Neuron (in vitro differentiated cells): ENCODE results near the gene NOXO1.
"Not testable (repeated sequence)": the region's sequence is repeated elsewhere in the genome, so short reads cannot be mapped to it uniquely, and the experiment has no call there.

Source experiments
- H2AFZ ChIP-seq: one replicate; pipeline ENCODE4 v1.6.1; 2013; ENCODE audit warnings: low read depth, mild to moderate bottlenecking, inconsistent platforms, low read length, moderate library complexity
- H3K27me3 ChIP-seq: one replicate; pipeline ENCODE4 v1.6.1; 2013; ENCODE audit warnings: low read length; ENCODE audit not compliant: insufficient read depth
- H3K36me3 ChIP-seq: one replicate; pipeline ENCODE4 v1.6.1; 2013; ENCODE audit warnings: low read length; ENCODE audit not compliant: insufficient read depth
- H3K4me1 ChIP-seq: one replicate; pipeline ENCODE4 v1.6.1; 2013; ENCODE audit warnings: low read length; ENCODE audit not compliant: insufficient read depth
- H3K4me3 ChIP-seq: 2 replicates; pipeline ENCODE4 v1.5.1; 2013; ENCODE audit warnings: mild to moderate bottlenecking, low read length, moderate library complexity
- H3K9me3 ChIP-seq: one replicate; pipeline ENCODE4 v1.6.1; 2013; ENCODE audit warnings: low read length

Gene NOXO1

GRCh38 chr16:2022723-2023091 lies 41.4 kb upstream of the NOXO1 start:
- Histone ChIP-seq H3K27me3 (peaks cover 53% of the 10 kb centered on the region), H2AFZ (peak overlapping the region; percentile 82), H3K36me3 (no peaks in the 10 kb centered on the region), H3K4me3 (peak overlapping the region; percentile 37), H3K4me1 (peaks cover 26% of the 10 kb centered on the region), H3K9me3 (peaks cover under 1% of the 10 kb centered on the region)

- Histone ChIP-seq H3K4me3 (no peak overlapping the region), H3K27me3 (peaks cover 36% of the 10 kb centered on the region), H3K4me1 (peaks cover 12% of the 10 kb centered on the region), H3K9me3 (no peaks in the 10 kb centered on the region), H3K36me3 (no peaks in the 10 kb centered on the region), H2AFZ (no peak overlapping the region)
Observed at GRCh38 chr16:2019921-2020831, 38.9 kb upstream of the NOXO1 start.

- Histone ChIP-seq H3K4me1 (peaks cover 12% of the 10 kb centered on the region), H3K36me3 (no peaks in the 10 kb centered on the region), H3K9me3 (no peaks in the 10 kb centered on the region), H3K4me3 (no peak within 1 kb of the TSS), H2AFZ (no peak within 1 kb of the TSS), H3K27me3 (peaks cover 31% of the 10 kb centered on the region)
Observed at GRCh38 chr16:2019518-2019920, 38.2 kb upstream of the NOXO1 start, which contains the start of gene NPW. TSS of gene NPW (plus strand) at chr16:2019785.

- Histone ChIP-seq H3K9me3 (no peaks in the 10 kb centered on the region), H3K36me3 (no peaks in the 10 kb centered on the region), H2AFZ (no peak overlapping the region), H3K4me1 (peaks cover 6% of the 10 kb centered on the region), H3K4me3 (no peak overlapping the region), H3K27me3 (peaks cover 29% of the 10 kb centered on the region)
Observed at GRCh38 chr16:2016407-2016922, 35.2 kb upstream of the NOXO1 start.

GRCh38 chr16:2015947-2016208 lies 34.6 kb upstream of the NOXO1 start:
- Histone ChIP-seq H2AFZ (no peak overlapping the region), H3K9me3 (no peaks in the 10 kb centered on the region), H3K4me1 (peaks cover 6% of the 10 kb centered on the region), H3K27me3 (peaks cover 28% of the 10 kb centered on the region), H3K36me3 (no peaks in the 10 kb centered on the region), H3K4me3 (no peak overlapping the region)

GRCh38 chr16:2015117-2015946 lies 34.1 kb upstream of the NOXO1 start:
- H2AFZ ChIP-seq = no peak overlapping the region
- peaks cover 10% of the 10 kb centered on the region for H3K4me1 ChIP-seq
- no peak overlapping the region for H3K4me3 ChIP-seq
- H3K36me3 ChIP-seq = no peaks in the 10 kb centered on the region
- peaks cover 23% of the 10 kb centered on the region for H3K27me3 ChIP-seq
- H3K9me3 ChIP-seq = no peaks in the 10 kb centered on the region

GRCh38 chr16:2013527-2013926 lies 32.3 kb upstream of the NOXO1 start:
- peaks cover 14% of the 10 kb centered on the region for H3K4me1 ChIP-seq
- H3K36me3 ChIP-seq = no peaks in the 10 kb centered on the region
- no peaks in the 10 kb centered on the region for H3K9me3 ChIP-seq
- H3K4me3 ChIP-seq = no peak overlapping the region
- H2AFZ ChIP-seq = no peak overlapping the region
- H3K27me3 ChIP-seq = peaks cover 6% of the 10 kb centered on the region

- peaks cover 29% of the 10 kb centered on the region for H3K4me1 ChIP-seq
- H2AFZ ChIP-seq, H3K4me3 ChIP-seq, H3K27me3 ChIP-seq, H3K36me3 ChIP-seq, H3K9me3 ChIP-seq: not testable (repeated sequence)
Observed at GRCh38 chr16:2011726-2012125, 30.5 kb upstream of the NOXO1 start.

GRCh38 chr16:2009791-2010510 lies 28.7 kb upstream of the NOXO1 start, which contains the start of gene ZNF598:
TSS of gene ZNF598 (minus strand) at chr16:2009821.
- peaks cover 40% of the 10 kb centered on the region for H3K4me1 ChIP-seq
- peak within 1 kb of the TSS; percentile 72 for H2AFZ ChIP-seq

GRCh38 chr16:2009164-2009711 lies 28.0 kb upstream of the NOXO1 start:
- Histone ChIP-seq H2AFZ (no peak overlapping the region), H3K4me3 (peak overlapping the region; percentile 92), H3K27me3 (no peaks in the 10 kb centered on the region), H3K36me3 (peaks cover 3% of the 10 kb centered on the region), H3K4me1 (peaks cover 47% of the 10 kb centered on the region), H3K9me3 (no peaks in the 10 kb centered on the region)

More at GRCh38 chr16:2009791-2010510, 28.7 kb upstream of the NOXO1 start, which contains the start of gene ZNF598:
- peak within 1 kb of the TSS; percentile 92 for H3K4me3 ChIP-seq
- H3K27me3 ChIP-seq = no peaks in the 10 kb centered on the region
- no peaks in the 10 kb centered on the region for H3K9me3 ChIP-seq
- peaks cover 3% of the 10 kb centered on the region for H3K36me3 ChIP-seq

GRCh38 chr16:2008631-2009163 lies 27.4 kb upstream of the NOXO1 start:
- H3K4me1 ChIP-seq = peaks cover 50% of the 10 kb centered on the region

GRCh38 chr16:2008009-2008526 lies 26.8 kb upstream of the NOXO1 start:
- Histone ChIP-seq H3K9me3 (no peaks in the 10 kb centered on the region), H3K36me3 (peaks cover 8% of the 10 kb centered on the region)

More at GRCh38 chr16:2008631-2009163, 27.4 kb upstream of the NOXO1 start:
- H3K27me3 ChIP-seq = no peaks in the 10 kb centered on the region
- H3K4me3 ChIP-seq = peak overlapping the region; percentile 92
- no peak overlapping the region for H2AFZ ChIP-seq
- H3K36me3 ChIP-seq = peaks cover 3% of the 10 kb centered on the region
- no peaks in the 10 kb centered on the region for H3K9me3 ChIP-seq

More at GRCh38 chr16:2008009-2008526, 26.8 kb upstream of the NOXO1 start:
- Histone ChIP-seq H3K27me3 (no peaks in the 10 kb centered on the region), H3K4me1 (peaks cover 53% of the 10 kb centered on the region), H3K4me3 (peak overlapping the region; percentile 92), H2AFZ (no peak overlapping the region)
